ENCODE results near the gene DYRK2.

- no peak for TF ChIP-seq MYC (IDR thresholded peaks at IDR 0.05; ENCODE audit: low read depth, low read length)
- TF ChIP-seq CTCF (IDR thresholded peaks at IDR 0.05; ENCODE audit: low read depth, low read length) = no peak
- TF ChIP-seq MAX (IDR thresholded peaks at IDR 0.05; ENCODE audit: low read depth, low read length) = no peak
- no peak for TF ChIP-seq POLR2A (IDR thresholded peaks at IDR 0.05; ENCODE audit: extremely low read depth, insufficient read length)
Observed at GRCh38 chr12:67658486-67658885, 9.9 kb downstream of the DYRK2 start.
